ENCODE measurements around the gene LITAFD. TPM values are rescaled to one million over a fixed set of nuclear protein-coding genes. Genes with fewer than 3 reads are reported as not detected.
"Not testable (repeated sequence)": the region's sequence is repeated elsewhere in the genome, so short reads cannot be mapped to it uniquely, and the experiment has no call there.

The LITAFD gene
- total RNA-seq, 1 donor from 2014 or later, result not detected

DNA sequence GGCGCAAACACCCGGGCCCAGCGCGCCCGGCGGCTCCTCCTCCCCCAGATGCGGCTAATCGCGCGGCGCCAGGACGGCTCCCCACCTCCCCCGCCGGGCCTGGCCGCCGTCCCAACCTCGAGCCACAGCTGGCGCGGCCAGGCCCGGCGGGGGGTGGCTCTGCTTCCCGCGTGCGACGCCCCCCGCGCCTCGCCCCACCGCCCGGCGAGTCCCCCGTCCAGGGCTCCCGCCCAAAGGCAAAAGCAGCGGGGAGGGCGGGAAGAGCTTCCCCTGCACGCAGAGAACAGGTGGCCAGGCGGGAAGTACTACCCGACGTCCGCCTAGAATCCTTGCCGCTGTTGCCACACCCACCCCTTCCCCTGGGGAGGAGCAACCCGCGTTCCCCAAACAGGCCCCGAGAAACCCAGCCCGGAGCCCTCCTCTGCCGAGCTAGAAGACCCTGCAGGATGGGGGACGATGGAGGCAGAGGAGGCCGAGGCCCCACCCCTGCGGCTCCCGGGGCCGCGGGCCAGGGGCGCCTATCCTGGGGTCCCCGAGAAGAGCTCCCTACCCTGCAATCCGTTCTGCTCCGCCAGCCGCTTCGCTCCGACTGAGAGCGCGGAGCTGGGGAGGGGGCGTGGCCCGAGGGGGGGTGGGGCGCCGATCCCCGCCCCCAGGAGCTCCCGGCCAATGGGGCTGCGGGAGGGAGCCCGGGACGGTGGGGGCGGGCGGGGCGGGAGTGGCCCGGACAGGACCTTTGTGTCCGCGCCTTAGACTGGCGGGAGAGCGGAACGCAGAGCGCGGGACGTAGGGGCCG is 13.5 kb upstream of the LITAFD start, which contains the start of gene CARHSP1:
Gene CARHSP1, minus strand, starts transcription at position 591 of the 796 bp plus-strand sequence. CDS start 9,678 bp downstream, outside the sequence.
- Mint-ChIP-seq H3K27me3 (ENCODE audit: low read depth, unreplicated experiment) (no peaks in the 10 kb centered on the region), H3K27ac (ENCODE audit: unreplicated experiment) (peak within 1 kb of the TSS; percentile 91), H3K4me3 (ENCODE audit: unreplicated experiment) (peak within 1 kb of the TSS; percentile 94), H3K4me1 (ENCODE audit: low read depth, unreplicated experiment) (peaks cover 34% of the 10 kb centered on the region), H3K36me3 (ENCODE audit: low read depth, unreplicated experiment) (peaks cover 3% of the 10 kb centered on the region), H3K9me3 (ENCODE audit: unreplicated experiment) (no peaks in the 10 kb centered on the region)
- TF ChIP-seq, protein P1, sequence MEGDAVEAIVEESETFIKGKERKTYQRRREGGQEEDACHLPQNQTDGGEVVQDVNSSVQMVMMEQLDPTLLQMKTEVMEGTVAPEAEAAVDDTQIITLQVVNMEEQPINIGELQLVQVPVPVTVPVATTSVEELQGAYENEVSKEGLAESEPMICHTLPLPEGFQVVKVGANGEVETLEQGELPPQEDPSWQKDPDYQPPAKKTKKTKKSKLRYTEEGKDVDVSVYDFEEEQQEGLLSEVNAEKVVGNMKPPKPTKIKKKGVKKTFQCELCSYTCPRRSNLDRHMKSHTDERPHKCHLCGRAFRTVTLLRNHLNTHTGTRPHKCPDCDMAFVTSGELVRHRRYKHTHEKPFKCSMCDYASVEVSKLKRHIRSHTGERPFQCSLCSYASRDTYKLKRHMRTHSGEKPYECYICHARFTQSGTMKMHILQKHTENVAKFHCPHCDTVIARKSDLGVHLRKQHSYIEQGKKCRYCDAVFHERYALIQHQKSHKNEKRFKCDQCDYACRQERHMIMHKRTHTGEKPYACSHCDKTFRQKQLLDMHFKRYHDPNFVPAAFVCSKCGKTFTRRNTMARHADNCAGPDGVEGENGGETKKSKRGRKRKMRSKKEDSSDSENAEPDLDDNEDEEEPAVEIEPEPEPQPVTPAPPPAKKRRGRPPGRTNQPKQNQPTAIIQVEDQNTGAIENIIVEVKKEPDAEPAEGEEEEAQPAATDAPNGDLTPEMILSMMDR (IDR thresholded peaks at IDR 0.05; ENCODE audit: insufficient read depth, low read depth, low read length), result no peak
- TF ChIP-seq EZH2 (IDR thresholded peaks at IDR 0.05; ENCODE audit: insufficient read depth, low read length), result no peak
- FAIRE-seq, result no peak
- Histone ChIP-seq H3K79me2 (ENCODE audit: insufficient read depth, low read length) (peaks cover 43% of the 10 kb centered on the region), H3K4me2 (ENCODE audit: low read length) (peak within 1 kb of the TSS; percentile 98), H4K20me1 (ENCODE audit: insufficient read depth, low read length) (peaks cover 40% of the 10 kb centered on the region), H3K9me3 (ENCODE audit: insufficient read depth, low read depth, low read length) (no peaks in the 10 kb centered on the region), H3K9ac (ENCODE audit: low read length) (peak within 1 kb of the TSS; percentile 85), H3K4me1 (ENCODE audit: insufficient read depth, low read length) (peaks cover 47% of the 10 kb centered on the region), H3K27ac (ENCODE audit: low read depth, low read length) (peak within 1 kb of the TSS; percentile 51), H3K27me3 (ENCODE audit: insufficient read depth, low read length) (no peaks in the 10 kb centered on the region), H3K36me3 (ENCODE audit: insufficient read depth, low read length) (no peaks in the 10 kb centered on the region), H2AFZ (ENCODE audit: low read depth, low read length) (peak within 1 kb of the TSS; percentile 53), H3K4me3 (ENCODE audit: insufficient read depth, low read depth, low read length) (peak within 1 kb of the TSS; percentile 75)
- DNase-seq (ENCODE audit: low read depth), result peak; percentile 73

DNA sequence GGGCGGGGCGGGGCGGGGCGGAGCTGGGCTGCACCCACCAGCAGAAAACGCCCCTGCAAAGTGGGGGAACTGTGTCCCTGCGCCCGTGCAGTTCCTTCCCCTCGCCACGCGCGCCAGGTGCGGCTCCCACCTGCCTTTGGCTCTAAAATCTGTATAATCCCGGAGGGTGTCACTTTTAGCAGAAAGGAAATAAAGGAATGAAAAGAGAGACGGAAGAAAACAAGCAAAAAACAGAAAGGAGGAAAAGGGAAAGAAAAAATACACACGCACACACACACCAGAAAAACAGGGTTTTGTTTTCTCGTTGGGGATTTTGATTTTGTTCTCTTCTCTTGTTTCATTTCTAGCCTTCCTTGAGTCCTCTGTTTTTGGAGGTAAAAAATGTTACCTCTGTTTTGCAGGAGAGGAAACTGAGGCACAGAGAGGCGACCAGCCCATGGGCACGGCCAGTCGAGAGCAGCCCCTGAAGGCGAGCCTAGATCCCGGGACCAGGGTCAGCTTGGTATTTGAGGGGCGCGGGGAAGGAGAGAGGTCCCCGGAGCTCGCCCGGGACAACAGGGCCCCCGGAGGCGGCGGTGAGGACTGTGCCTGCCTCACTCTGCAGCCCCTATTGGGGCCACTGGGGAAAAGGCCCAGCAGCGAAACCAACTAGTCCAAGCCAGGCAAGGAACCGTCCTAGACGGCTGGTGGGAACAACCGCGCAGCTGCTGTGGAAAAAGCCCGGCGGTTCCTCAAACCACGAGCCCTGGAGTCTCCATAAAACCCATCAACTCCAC is 12.8 kb upstream of the LITAFD start:
- Histone ChIP-seq H3K4me2 (ENCODE audit: low read length) (peak overlapping the region; percentile 83), H3K9ac (ENCODE audit: low read length) (peak overlapping the region; percentile 32), H3K9me3 (ENCODE audit: insufficient read depth, low read depth, low read length) (no peaks in the 10 kb centered on the region), H3K36me3 (ENCODE audit: insufficient read depth, low read length) (no peaks in the 10 kb centered on the region), H3K27me3 (ENCODE audit: insufficient read depth, low read length) (no peaks in the 10 kb centered on the region), H3K4me3 (ENCODE audit: insufficient read depth, low read depth, low read length) (peak overlapping the region; percentile 51), H3K79me2 (ENCODE audit: insufficient read depth, low read length) (peaks cover 35% of the 10 kb centered on the region), H3K27ac (ENCODE audit: low read depth, low read length) (no peak overlapping the region), H2AFZ (ENCODE audit: low read depth, low read length) (peak overlapping the region; percentile 1), H4K20me1 (ENCODE audit: insufficient read depth, low read length) (peaks cover 32% of the 10 kb centered on the region), H3K4me1 (ENCODE audit: insufficient read depth, low read length) (peaks cover 40% of the 10 kb centered on the region)
- Mint-ChIP-seq H3K36me3 (ENCODE audit: low read depth, unreplicated experiment) (peaks cover 1% of the 10 kb centered on the region), H3K4me1 (ENCODE audit: low read depth, unreplicated experiment) (peaks cover 27% of the 10 kb centered on the region), H3K4me3 (ENCODE audit: unreplicated experiment) (peak overlapping the region; percentile 78), H3K9me3 (ENCODE audit: unreplicated experiment) (no peaks in the 10 kb centered on the region), H3K27ac (ENCODE audit: unreplicated experiment) (peak overlapping the region; percentile 88), H3K27me3 (ENCODE audit: low read depth, unreplicated experiment) (no peaks in the 10 kb centered on the region)
- TF ChIP-seq EZH2 (IDR thresholded peaks at IDR 0.05; ENCODE audit: insufficient read depth, low read length), result no peak
- TF ChIP-seq, protein P1 (IDR thresholded peaks at IDR 0.05; ENCODE audit: insufficient read depth, low read depth, low read length), result no peak
- FAIRE-seq, result no peak
- no peak for DNase-seq (ENCODE audit: low read depth)

DNA sequence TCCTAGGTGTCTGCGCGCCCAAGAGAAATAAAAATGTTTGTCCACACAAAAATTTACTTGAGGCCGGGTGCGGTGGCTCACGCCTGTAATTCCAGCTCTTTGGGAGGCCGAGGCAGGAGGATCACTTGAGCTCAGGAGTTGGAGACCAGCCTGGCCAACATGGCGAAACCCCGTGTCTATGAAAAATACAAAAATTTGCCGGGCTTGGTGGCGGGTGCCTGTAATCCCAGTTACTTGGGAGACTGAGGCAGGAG is 12.2 kb upstream of the LITAFD start:
- H3K4me2 ChIP-seq (ENCODE audit: low read length), result not testable (repeated sequence)
- peaks cover 23% of the 10 kb centered on the region for H3K4me1 Mint-ChIP-seq (ENCODE audit: low read depth, unreplicated experiment)

More for the DNA sequence above, 12.2 kb upstream of the LITAFD start:
- H3K9ac ChIP-seq (ENCODE audit: low read length); H3K36me3 Mint-ChIP-seq (ENCODE audit: low read depth, unreplicated experiment); FAIRE-seq; H3K27ac Mint-ChIP-seq (ENCODE audit: unreplicated experiment); H3K4me3 ChIP-seq (ENCODE audit: insufficient read depth, low read depth, low read length); H3K27me3 ChIP-seq (ENCODE audit: insufficient read depth, low read length); H3K36me3 ChIP-seq (ENCODE audit: insufficient read depth, low read length); H3K9me3 ChIP-seq (ENCODE audit: insufficient read depth, low read depth, low read length); H2AFZ ChIP-seq (ENCODE audit: low read depth, low read length); DNase-seq (ENCODE audit: low read depth); H3K4me3 Mint-ChIP-seq (ENCODE audit: unreplicated experiment); H3K27me3 Mint-ChIP-seq (ENCODE audit: low read depth, unreplicated experiment); H3K27ac ChIP-seq (ENCODE audit: low read depth, low read length); H3K9me3 Mint-ChIP-seq (ENCODE audit: unreplicated experiment): not testable (repeated sequence)
- H3K79me2 ChIP-seq (ENCODE audit: insufficient read depth, low read length), result peaks cover 30% of the 10 kb centered on the region
- peaks cover 35% of the 10 kb centered on the region for H3K4me1 ChIP-seq (ENCODE audit: insufficient read depth, low read length)
- peaks cover 27% of the 10 kb centered on the region for H4K20me1 ChIP-seq (ENCODE audit: insufficient read depth, low read length)

Data from astrocyte (in vitro differentiated cells and primary cell).